Measurements from ENCODE around the gene RETREG1. TPM values are rescaled to one million over a fixed set of nuclear protein-coding genes. Genes with fewer than 3 reads are reported as not detected.
"Not testable (repeated sequence)": the region's sequence is repeated elsewhere in the genome, so short reads cannot be mapped to it uniquely, and the experiment has no call there.

The RETREG1 gene
- total RNA-seq, 1 donor from 2014 or later: 8.3 TPM

GRCh38 chr5:16661713-16662112 is 44.9 kb upstream of the RETREG1 start:
- TF ChIP-seq CTCF (IDR thresholded peaks at IDR 0.05; ENCODE audit: unreplicated experiment): no peak
- Mint-ChIP-seq H3K27ac (no peak overlapping the region), H3K36me3 (no peaks in the 10 kb centered on the region), H3K4me1 (peaks cover 17% of the 10 kb centered on the region), H3K4me3 (no peak overlapping the region), H3K27me3 (ENCODE audit: low read depth) (peaks cover under 1% of the 10 kb centered on the region), H3K9me3 (no peaks in the 10 kb centered on the region)
- DNase-seq (ENCODE audit: low spot score in 2 of 2, unreplicated experiment in 2 of 2): no peak

GRCh38 chr5:16660982-16661381 is 44.2 kb upstream of the RETREG1 start:
- Mint-ChIP-seq H3K36me3 (no peaks in the 10 kb centered on the region), H3K27me3 (ENCODE audit: low read depth) (peaks cover 2% of the 10 kb centered on the region)

GRCh38 chr5:16659536-16659935 is 42.7 kb upstream of the RETREG1 start:
- DNase-seq (ENCODE audit: low spot score in 2 of 2, unreplicated experiment in 2 of 2): no peak
- Mint-ChIP-seq H3K27me3 (ENCODE audit: low read depth) (peaks cover 2% of the 10 kb centered on the region), H3K4me3 (no peak overlapping the region)

More at GRCh38 chr5:16660982-16661381, 44.2 kb upstream of the RETREG1 start:
- H3K4me3 Mint-ChIP-seq: no peak overlapping the region
- H3K27ac Mint-ChIP-seq: no peak overlapping the region
- no peaks in the 10 kb centered on the region for H3K9me3 Mint-ChIP-seq
- TF ChIP-seq CTCF (IDR thresholded peaks at IDR 0.05; ENCODE audit: unreplicated experiment): no peak
- peaks cover 11% of the 10 kb centered on the region for H3K4me1 Mint-ChIP-seq
- no peak for DNase-seq (ENCODE audit: low spot score in 2 of 2, unreplicated experiment in 2 of 2)

GRCh38 chr5:16656561-16657191 is 39.9 kb upstream of the RETREG1 start:
- Mint-ChIP-seq H3K4me1 (peaks cover 3% of the 10 kb centered on the region), H3K36me3 (no peaks in the 10 kb centered on the region), H3K4me3 (no peak overlapping the region), H3K27me3 (ENCODE audit: low read depth) (peaks cover 2% of the 10 kb centered on the region), H3K9me3 (no peaks in the 10 kb centered on the region), H3K27ac (no peak overlapping the region)
- TF ChIP-seq CTCF (IDR thresholded peaks at IDR 0.05; ENCODE audit: unreplicated experiment): no peak
- DNase-seq (ENCODE audit: low spot score in 2 of 2, unreplicated experiment in 2 of 2): no peak

More at GRCh38 chr5:16659536-16659935, 42.7 kb upstream of the RETREG1 start:
- no peak overlapping the region for H3K27ac Mint-ChIP-seq
- no peaks in the 10 kb centered on the region for H3K36me3 Mint-ChIP-seq
- H3K9me3 Mint-ChIP-seq: no peaks in the 10 kb centered on the region
- no peak for TF ChIP-seq CTCF (IDR thresholded peaks at IDR 0.05; ENCODE audit: unreplicated experiment)
- peaks cover 3% of the 10 kb centered on the region for H3K4me1 Mint-ChIP-seq

GRCh38 chr5:16654647-16655334 is 38.0 kb upstream of the RETREG1 start:
- peaks cover 2% of the 10 kb centered on the region for H3K27me3 Mint-ChIP-seq (ENCODE audit: low read depth)

GRCh38 chr5:16648739-16649138 is 31.9 kb upstream of the RETREG1 start:
- H3K4me3 Mint-ChIP-seq; H3K27me3 Mint-ChIP-seq (ENCODE audit: low read depth); H3K4me1 Mint-ChIP-seq; H3K36me3 Mint-ChIP-seq; H3K27ac Mint-ChIP-seq; DNase-seq (ENCODE audit: low spot score in 2 of 2, unreplicated experiment in 2 of 2): not testable (repeated sequence)
- H3K9me3 Mint-ChIP-seq: peaks cover 27% of the 10 kb centered on the region

More at GRCh38 chr5:16654647-16655334, 38.0 kb upstream of the RETREG1 start:
- no peak overlapping the region for H3K4me3 Mint-ChIP-seq
- no peaks in the 10 kb centered on the region for H3K36me3 Mint-ChIP-seq
- H3K4me1 Mint-ChIP-seq: no peaks in the 10 kb centered on the region
- no peak for TF ChIP-seq CTCF (IDR thresholded peaks at IDR 0.05; ENCODE audit: unreplicated experiment)
- no peak for DNase-seq (ENCODE audit: low spot score in 2 of 2, unreplicated experiment in 2 of 2)
- H3K9me3 Mint-ChIP-seq: peaks cover 7% of the 10 kb centered on the region
- H3K27ac Mint-ChIP-seq: no peak overlapping the region

Data from mesothelial cell of epicardium (in vitro differentiated cells).